SK-N-SH (cell line): ENCODE data around the gene XPOT.

Experiments used
- SMC3 ChIP-seq: IDR thresholded peaks from 2 replicates; pipeline ENCODE4 v1.6.1; 2012; ENCODE audit warnings: low read depth, low read length, improper control_type of control experiment
- TF ChIP-seq, protein P1 (sequence below): fragments of 200-600 bp; sonication (generic); IDR thresholded peaks from 2 replicates; pipeline ENCODE4 v1.6.1; 2017; ENCODE audit warnings: antibody characterized with exemption, mild to moderate bottlenecking, moderate library complexity

DNA sequence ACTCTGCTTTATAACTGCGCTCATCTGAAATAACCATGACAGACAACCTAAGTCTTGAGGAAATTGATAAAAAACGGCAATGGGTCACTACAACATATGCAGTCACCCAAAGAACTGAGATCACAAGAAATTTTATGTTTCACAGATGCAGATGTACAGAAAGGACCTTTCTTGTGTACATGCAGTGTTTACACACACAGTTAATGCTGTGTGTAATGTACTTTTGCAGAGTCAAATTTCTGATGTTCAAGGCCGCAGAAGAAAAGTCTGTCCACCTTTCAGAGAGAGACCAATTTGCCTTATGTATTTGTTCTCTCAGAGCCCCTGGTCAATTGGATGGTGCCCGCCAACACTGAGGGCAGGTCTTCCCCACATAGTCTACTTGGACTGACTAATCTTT is 24.8 kb downstream of the XPOT start:
- TF ChIP-seq SMC3: no peak
- TF ChIP-seq, protein P1, sequence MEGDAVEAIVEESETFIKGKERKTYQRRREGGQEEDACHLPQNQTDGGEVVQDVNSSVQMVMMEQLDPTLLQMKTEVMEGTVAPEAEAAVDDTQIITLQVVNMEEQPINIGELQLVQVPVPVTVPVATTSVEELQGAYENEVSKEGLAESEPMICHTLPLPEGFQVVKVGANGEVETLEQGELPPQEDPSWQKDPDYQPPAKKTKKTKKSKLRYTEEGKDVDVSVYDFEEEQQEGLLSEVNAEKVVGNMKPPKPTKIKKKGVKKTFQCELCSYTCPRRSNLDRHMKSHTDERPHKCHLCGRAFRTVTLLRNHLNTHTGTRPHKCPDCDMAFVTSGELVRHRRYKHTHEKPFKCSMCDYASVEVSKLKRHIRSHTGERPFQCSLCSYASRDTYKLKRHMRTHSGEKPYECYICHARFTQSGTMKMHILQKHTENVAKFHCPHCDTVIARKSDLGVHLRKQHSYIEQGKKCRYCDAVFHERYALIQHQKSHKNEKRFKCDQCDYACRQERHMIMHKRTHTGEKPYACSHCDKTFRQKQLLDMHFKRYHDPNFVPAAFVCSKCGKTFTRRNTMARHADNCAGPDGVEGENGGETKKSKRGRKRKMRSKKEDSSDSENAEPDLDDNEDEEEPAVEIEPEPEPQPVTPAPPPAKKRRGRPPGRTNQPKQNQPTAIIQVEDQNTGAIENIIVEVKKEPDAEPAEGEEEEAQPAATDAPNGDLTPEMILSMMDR: no peak
